Measurements from ENCODE around the gene GOLGB1.

Gene GOLGB1

DNA sequence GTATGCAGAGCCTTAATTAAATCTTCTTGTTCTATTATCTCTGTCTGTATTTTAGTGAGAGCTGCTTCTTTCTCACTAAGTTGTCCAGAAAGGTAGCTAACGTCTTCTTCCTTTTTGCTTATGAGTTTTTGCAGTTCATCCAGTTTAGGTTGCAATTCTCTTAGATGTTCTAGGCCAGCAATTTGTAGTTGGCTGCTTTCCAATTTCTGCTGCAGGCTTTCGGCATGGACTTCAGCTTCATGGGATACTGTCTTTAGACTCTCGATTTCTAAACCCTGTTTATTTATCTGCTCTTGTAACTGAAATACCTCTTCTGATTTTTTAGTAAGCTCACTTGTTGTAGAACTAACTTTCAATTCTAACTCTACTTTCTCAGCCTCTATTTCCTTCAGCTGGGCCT is 53.4 kb downstream of the GOLGB1 start:
- TF ChIP-seq ZNF8 (CRISPR knock-in tag; IDR thresholded peaks at IDR 0.05) (no peak), TOX (CRISPR knock-in tag; IDR thresholded peaks at IDR 0.05; ENCODE audit: borderline replicate concordance) (no peak), ZFP30 (CRISPR knock-in tag; IDR thresholded peaks at IDR 0.05) (no peak), GLIS3 (CRISPR knock-in tag; IDR thresholded peaks at IDR 0.05) (no peak), ZC3H10 (CRISPR knock-in tag; IDR thresholded peaks at IDR 0.05) (no peak), ZNF70 (CRISPR knock-in tag; IDR thresholded peaks at IDR 0.05) (no peak), PPARA (CRISPR knock-in tag; IDR thresholded peaks at IDR 0.05; ENCODE audit: borderline replicate concordance) (no peak), CSDC2 (CRISPR knock-in tag; IDR thresholded peaks at IDR 0.05) (no peak), ISL1 (CRISPR knock-in tag; IDR thresholded peaks at IDR 0.05) (no peak), TCF4 (CRISPR knock-in tag; IDR thresholded peaks at IDR 0.05; ENCODE audit: borderline replicate concordance) (no peak), SNAI2 (CRISPR knock-in tag; IDR thresholded peaks at IDR 0.05) (no peak)
- TF ChIP-seq, protein P1, sequence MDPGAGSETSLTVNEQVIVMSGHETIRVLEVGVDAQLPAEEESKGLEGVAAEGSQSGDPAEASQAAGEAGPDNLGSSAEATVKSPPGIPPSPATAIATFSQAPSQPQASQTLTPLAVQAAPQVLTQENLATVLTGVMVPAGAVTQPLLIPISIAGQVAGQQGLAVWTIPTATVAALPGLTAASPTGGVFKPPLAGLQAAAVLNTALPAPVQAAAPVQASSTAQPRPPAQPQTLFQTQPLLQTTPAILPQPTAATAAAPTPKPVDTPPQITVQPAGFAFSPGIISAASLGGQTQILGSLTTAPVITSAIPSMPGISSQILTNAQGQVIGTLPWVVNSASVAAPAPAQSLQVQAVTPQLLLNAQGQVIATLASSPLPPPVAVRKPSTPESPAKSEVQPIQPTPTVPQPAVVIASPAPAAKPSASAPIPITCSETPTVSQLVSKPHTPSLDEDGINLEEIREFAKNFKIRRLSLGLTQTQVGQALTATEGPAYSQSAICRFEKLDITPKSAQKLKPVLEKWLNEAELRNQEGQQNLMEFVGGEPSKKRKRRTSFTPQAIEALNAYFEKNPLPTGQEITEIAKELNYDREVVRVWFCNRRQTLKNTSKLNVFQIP (CRISPR knock-in tag; IDR thresholded peaks at IDR 0.05; ENCODE audit: borderline replicate concordance, low read depth): no peak
- TF ChIP-seq, protein P2, sequence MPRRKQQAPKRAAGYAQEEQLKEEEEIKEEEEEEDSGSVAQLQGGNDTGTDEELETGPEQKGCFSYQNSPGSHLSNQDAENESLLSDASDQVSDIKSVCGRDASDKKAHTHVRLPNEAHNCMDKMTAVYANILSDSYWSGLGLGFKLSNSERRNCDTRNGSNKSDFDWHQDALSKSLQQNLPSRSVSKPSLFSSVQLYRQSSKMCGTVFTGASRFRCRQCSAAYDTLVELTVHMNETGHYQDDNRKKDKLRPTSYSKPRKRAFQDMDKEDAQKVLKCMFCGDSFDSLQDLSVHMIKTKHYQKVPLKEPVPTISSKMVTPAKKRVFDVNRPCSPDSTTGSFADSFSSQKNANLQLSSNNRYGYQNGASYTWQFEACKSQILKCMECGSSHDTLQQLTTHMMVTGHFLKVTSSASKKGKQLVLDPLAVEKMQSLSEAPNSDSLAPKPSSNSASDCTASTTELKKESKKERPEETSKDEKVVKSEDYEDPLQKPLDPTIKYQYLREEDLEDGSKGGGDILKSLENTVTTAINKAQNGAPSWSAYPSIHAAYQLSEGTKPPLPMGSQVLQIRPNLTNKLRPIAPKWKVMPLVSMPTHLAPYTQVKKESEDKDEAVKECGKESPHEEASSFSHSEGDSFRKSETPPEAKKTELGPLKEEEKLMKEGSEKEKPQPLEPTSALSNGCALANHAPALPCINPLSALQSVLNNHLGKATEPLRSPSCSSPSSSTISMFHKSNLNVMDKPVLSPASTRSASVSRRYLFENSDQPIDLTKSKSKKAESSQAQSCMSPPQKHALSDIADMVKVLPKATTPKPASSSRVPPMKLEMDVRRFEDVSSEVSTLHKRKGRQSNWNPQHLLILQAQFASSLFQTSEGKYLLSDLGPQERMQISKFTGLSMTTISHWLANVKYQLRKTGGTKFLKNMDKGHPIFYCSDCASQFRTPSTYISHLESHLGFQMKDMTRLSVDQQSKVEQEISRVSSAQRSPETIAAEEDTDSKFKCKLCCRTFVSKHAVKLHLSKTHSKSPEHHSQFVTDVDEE (CRISPR knock-in tag; IDR thresholded peaks at IDR 0.05): no peak
- TF ChIP-seq, protein P3, sequence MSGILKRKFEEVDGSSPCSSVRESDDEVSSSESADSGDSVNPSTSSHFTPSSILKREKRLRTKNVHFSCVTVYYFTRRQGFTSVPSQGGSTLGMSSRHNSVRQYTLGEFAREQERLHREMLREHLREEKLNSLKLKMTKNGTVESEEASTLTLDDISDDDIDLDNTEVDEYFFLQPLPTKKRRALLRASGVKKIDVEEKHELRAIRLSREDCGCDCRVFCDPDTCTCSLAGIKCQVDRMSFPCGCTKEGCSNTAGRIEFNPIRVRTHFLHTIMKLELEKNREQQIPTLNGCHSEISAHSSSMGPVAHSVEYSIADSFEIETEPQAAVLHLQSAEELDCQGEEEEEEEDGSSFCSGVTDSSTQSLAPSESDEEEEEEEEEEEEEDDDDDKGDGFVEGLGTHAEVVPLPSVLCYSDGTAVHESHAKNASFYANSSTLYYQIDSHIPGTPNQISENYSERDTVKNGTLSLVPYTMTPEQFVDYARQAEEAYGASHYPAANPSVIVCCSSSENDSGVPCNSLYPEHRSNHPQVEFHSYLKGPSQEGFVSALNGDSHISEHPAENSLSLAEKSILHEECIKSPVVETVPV (CRISPR knock-in tag; IDR thresholded peaks at IDR 0.05): no peak
- TF ChIP-seq, protein P4, sequence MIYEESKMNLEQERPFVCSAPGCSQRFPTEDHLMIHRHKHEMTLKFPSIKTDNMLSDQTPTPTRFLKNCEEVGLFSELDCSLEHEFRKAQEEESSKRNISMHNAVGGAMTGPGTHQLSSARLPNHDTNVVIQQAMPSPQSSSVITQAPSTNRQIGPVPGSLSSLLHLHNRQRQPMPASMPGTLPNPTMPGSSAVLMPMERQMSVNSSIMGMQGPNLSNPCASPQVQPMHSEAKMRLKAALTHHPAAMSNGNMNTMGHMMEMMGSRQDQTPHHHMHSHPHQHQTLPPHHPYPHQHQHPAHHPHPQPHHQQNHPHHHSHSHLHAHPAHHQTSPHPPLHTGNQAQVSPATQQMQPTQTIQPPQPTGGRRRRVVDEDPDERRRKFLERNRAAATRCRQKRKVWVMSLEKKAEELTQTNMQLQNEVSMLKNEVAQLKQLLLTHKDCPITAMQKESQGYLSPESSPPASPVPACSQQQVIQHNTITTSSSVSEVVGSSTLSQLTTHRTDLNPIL (CRISPR knock-in tag; IDR thresholded peaks at IDR 0.05; ENCODE audit: low read depth): no peak
- no peak for ATAC-seq

DNA sequence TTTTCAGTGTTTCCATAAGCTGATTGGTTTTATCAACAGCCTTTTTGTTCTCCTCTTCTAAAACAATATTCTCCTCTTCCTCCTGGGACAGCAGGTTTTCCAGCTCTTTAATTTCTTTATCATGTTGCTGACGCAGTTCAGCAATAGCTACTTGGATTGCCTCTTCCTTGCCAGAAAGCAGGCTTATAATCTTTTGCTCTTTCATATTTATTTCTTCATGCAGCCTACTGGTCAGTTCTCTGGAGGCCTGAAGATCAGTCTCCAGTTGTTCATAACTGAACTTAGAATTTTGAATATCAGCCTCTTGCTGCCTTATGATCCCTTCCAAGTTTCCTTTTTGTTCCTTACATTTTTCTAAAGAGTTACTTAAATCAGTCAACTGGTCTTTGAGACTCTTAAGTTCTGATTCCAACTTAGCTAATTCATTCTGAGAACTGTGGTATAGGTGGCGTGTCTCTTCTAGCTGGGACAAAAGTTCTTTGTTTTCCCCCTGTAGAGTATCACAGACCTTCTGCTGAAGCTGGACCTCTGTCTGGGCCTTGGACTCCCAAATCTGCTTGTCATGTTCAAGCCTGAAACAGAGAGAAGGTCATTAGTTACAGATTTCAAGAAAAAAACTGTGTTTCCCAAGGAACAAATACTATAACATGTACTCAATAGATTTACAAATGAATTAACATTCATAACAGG is 57.4 kb downstream of the GOLGB1 start:
- no peak for ATAC-seq
- TF ChIP-seq, protein P3 (CRISPR knock-in tag; IDR thresholded peaks at IDR 0.05): no peak
- TF ChIP-seq, protein P4 (CRISPR knock-in tag; IDR thresholded peaks at IDR 0.05; ENCODE audit: low read depth): no peak
- TF ChIP-seq GLIS3 (CRISPR knock-in tag; IDR thresholded peaks at IDR 0.05) (no peak), ZC3H10 (CRISPR knock-in tag; IDR thresholded peaks at IDR 0.05) (no peak), ARNTL (CRISPR knock-in tag; IDR thresholded peaks at IDR 0.05; ENCODE audit: borderline replicate concordance, low read depth) (no peak), TCF4 (CRISPR knock-in tag; IDR thresholded peaks at IDR 0.05; ENCODE audit: borderline replicate concordance) (no peak), BACH2 (CRISPR knock-in tag; IDR thresholded peaks at IDR 0.05; ENCODE audit: borderline replicate concordance) (no peak), SNAI2 (CRISPR knock-in tag; IDR thresholded peaks at IDR 0.05) (no peak), ZNF565 (CRISPR knock-in tag; conservative IDR thresholded peaks at IDR 0.05; ENCODE audit: low read depth) (no peak), ZFP30 (CRISPR knock-in tag; IDR thresholded peaks at IDR 0.05) (no peak), ZFP3 (CRISPR knock-in tag; IDR thresholded peaks at IDR 0.05) (no peak), ESRRG (CRISPR knock-in tag; IDR thresholded peaks at IDR 0.05) (no peak), PPARA (CRISPR knock-in tag; IDR thresholded peaks at IDR 0.05; ENCODE audit: borderline replicate concordance) (no peak)
- TF ChIP-seq, protein P5, sequence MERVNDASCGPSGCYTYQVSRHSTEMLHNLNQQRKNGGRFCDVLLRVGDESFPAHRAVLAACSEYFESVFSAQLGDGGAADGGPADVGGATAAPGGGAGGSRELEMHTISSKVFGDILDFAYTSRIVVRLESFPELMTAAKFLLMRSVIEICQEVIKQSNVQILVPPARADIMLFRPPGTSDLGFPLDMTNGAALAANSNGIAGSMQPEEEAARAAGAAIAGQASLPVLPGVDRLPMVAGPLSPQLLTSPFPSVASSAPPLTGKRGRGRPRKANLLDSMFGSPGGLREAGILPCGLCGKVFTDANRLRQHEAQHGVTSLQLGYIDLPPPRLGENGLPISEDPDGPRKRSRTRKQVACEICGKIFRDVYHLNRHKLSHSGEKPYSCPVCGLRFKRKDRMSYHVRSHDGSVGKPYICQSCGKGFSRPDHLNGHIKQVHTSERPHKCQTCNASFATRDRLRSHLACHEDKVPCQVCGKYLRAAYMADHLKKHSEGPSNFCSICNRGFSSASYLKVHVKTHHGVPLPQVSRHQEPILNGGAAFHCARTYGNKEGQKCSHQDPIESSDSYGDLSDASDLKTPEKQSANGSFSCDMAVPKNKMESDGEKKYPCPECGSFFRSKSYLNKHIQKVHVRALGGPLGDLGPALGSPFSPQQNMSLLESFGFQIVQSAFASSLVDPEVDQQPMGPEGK (CRISPR knock-in tag; IDR thresholded peaks at IDR 0.05; ENCODE audit: borderline replicate concordance): no peak
- TF ChIP-seq, protein P1 (CRISPR knock-in tag; IDR thresholded peaks at IDR 0.05; ENCODE audit: borderline replicate concordance, low read depth): no peak
- TF ChIP-seq, protein P2 (CRISPR knock-in tag; IDR thresholded peaks at IDR 0.05): no peak
